ENCODE results near the gene NUP153.
A peak's percentile ranks its signal among the peaks of the same experiment; 100 is the strongest.

Gene NUP153

GRCh38 chr6:17672064-17672718, 34.5 kb downstream of the NUP153 start:
- FAIRE-seq (no peak), DNase-seq (ENCODE audit: insufficient read length, low spot score) (no peak)

- no peak for DNase-seq (ENCODE audit: insufficient read length, low spot score)
- no peak for FAIRE-seq
These were observed 40.1 kb downstream of the NUP153 start for GRCh38 chr6:17666646-17667045.

GRCh38 chr6:17665132-17665531, 41.6 kb downstream of the NUP153 start:
- FAIRE-seq (no peak), DNase-seq (ENCODE audit: insufficient read length, low spot score) (no peak)

- no peak for FAIRE-seq
- no peak for DNase-seq (ENCODE audit: insufficient read length, low spot score)
These were observed 43.5 kb downstream of the NUP153 start for GRCh38 chr6:17663226-17663625.

GRCh38 chr6:17662585-17662984, 44.1 kb downstream of the NUP153 start:
- FAIRE-seq (no peak), DNase-seq (ENCODE audit: insufficient read length, low spot score) (no peak)

- no peak for DNase-seq (ENCODE audit: insufficient read length, low spot score)
- no peak for FAIRE-seq
These were observed 50.1 kb downstream of the NUP153 start for GRCh38 chr6:17656644-17657043.

- peak; percentile 18 for DNase-seq (ENCODE audit: insufficient read length, low spot score)
- no peak for FAIRE-seq
These were observed 50.6 kb downstream of the NUP153 start for GRCh38 chr6:17656092-17656491.

- DNase-seq (ENCODE audit: insufficient read length, low spot score) (no peak), FAIRE-seq (no peak)
These were observed 53.4 kb downstream of the NUP153 start for GRCh38 chr6:17653198-17653882.

- no peak for DNase-seq (ENCODE audit: insufficient read length, low spot score)
- no peak for FAIRE-seq
These were observed 55.9 kb downstream of the NUP153 start for GRCh38 chr6:17650656-17651309.

GRCh38 chr6:17648745-17649144, 58.0 kb downstream of the NUP153 start:
- FAIRE-seq (no peak), DNase-seq (ENCODE audit: insufficient read length, low spot score) (no peak)

GRCh38 chr6:17640477-17640917, 66.2 kb downstream of the NUP153 start:
- DNase-seq (ENCODE audit: insufficient read length, low spot score) (no peak), FAIRE-seq (no peak)

- DNase-seq (ENCODE audit: insufficient read length, low spot score) (no peak), FAIRE-seq (no peak)
These were observed 68.5 kb downstream of the NUP153 start for GRCh38 chr6:17638212-17638715.

GRCh38 chr6:17635568-17635967, 71.2 kb downstream of the NUP153 start:
- FAIRE-seq (no peak), DNase-seq (ENCODE audit: insufficient read length, low spot score) (no peak)

- peak; percentile 26 for FAIRE-seq
These were observed 73.1 kb downstream of the NUP153 start for GRCh38 chr6:17633465-17634188.

GRCh38 chr6:17632934-17633333, 73.8 kb downstream of the NUP153 start:
- FAIRE-seq (no peak), DNase-seq (ENCODE audit: insufficient read length, low spot score) (no peak)

More at GRCh38 chr6:17633465-17634188, 73.1 kb downstream of the NUP153 start:
- DNase-seq (ENCODE audit: insufficient read length, low spot score) = no peak

- no peak for DNase-seq (ENCODE audit: insufficient read length, low spot score)
- no peak for FAIRE-seq
These were observed 76.1 kb downstream of the NUP153 start for GRCh38 chr6:17630511-17631073.

GRCh38 chr6:17629824-17630510, 76.8 kb downstream of the NUP153 start:
- DNase-seq (ENCODE audit: insufficient read length, low spot score) (no peak), FAIRE-seq (no peak)

- DNase-seq (ENCODE audit: insufficient read length, low spot score) (no peak), FAIRE-seq (no peak)
These were observed 77.9 kb downstream of the NUP153 start for GRCh38 chr6:17628873-17629272.

- DNase-seq (ENCODE audit: insufficient read length, low spot score) (no peak), FAIRE-seq (no peak)
These were observed 82.3 kb downstream of the NUP153 start for GRCh38 chr6:17624396-17624795.

GRCh38 chr6:17622144-17622543, 84.6 kb downstream of the NUP153 start:
- no peak for DNase-seq (ENCODE audit: insufficient read length, low spot score)
- FAIRE-seq = no peak

Data from HTR-8/SVneo (cell line).